ENCODE data around the gene S100PBP.
"Not testable (repeated sequence)": the region's sequence is repeated elsewhere in the genome, so short reads cannot be mapped to it uniquely, and the experiment has no call there.

S100PBP gene

GRCh38 chr1:32900956-32901822, 83.7 kb downstream of the S100PBP start, which contains the start of gene TMEM54:
TMEM54 (minus strand) TSS chr1:32901389; CDS start chr1:32901238, 151 bp downstream.
- DNase-seq (ENCODE audit: low spot score): no peak

GRCh38 chr1:32901823-32902534, 84.5 kb downstream of the S100PBP start:
- no peak for DNase-seq (ENCODE audit: low spot score)

DNA sequence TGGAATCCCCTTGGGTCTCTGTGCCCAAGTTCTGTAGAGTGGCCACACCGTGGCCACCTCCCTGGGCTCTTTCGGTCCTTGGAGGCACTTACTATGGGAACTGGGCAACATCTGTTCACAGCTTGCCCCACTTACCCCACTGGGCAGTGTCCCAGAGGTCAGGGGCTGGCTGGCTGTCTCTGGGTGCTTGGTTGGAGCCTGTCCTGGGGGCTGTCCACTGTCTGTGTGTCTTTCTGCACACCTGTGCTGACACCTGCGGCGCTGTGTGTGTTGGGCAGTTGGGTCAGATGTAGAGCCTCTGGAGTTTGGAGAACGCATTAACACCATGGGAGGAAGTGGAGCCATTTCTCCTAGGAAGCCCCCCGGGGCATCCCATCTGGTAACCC, 85.1 kb downstream of the S100PBP start:
- DNase-seq (ENCODE audit: low spot score): no peak

- no peak for DNase-seq (ENCODE audit: low spot score)
These were observed 86.7 kb downstream of the S100PBP start for GRCh38 chr1:32903991-32904785.

GRCh38 chr1:32904797-32905196, 87.3 kb downstream of the S100PBP start:
- DNase-seq (ENCODE audit: low spot score): no peak

DNA sequence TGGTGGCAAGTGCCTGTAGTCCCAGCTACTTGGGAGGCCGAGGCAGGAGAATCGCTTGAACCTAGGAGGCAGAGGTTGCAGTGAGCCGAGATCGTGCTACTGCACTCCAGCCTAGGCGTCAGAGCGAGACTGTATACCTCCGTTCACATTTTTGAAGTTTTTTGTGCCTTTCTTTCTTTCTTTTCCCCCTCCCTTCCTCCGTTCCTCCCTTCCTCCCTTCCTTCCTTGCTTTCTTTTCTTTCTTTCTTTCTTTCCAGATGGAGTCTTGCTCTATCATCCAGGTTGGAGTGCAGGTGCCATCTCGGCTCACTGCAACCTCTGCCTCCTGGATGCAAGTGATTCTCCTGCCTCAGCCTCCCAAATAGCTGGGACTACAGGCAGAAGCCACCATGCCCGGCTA, 88.1 kb downstream of the S100PBP start:
- not testable (repeated sequence) for DNase-seq (ENCODE audit: low spot score)

GRCh38 chr1:32906654-32907053, 89.2 kb downstream of the S100PBP start:
- no peak for DNase-seq (ENCODE audit: low spot score)

GRCh38 chr1:32907435-32907834, 90.0 kb downstream of the S100PBP start:
- no peak for DNase-seq (ENCODE audit: low spot score)

All from germinal center (tissue), 1 donor.